Keratinocyte (primary cell): ENCODE results near the gene BCAR3. TPM values are rescaled to one million over a fixed set of nuclear protein-coding genes. Genes with fewer than 3 reads are reported as not detected.

Experiments
- DNase-seq: peaks from one replicate; pipeline ENCODE4 v3.0.0-alpha.2; 2011; ENCODE audit warnings: low read depth, missing footprints, low spot score
- FAIRE-seq: peaks from 2 replicates; lab custom pipeline; 2011; peaks lifted over from hg19 to GRCh38; lab: Jason Lieb, UNC
- H2AFZ ChIP-seq: 2 replicates; pipeline ENCODE4 v1.6.0; 2012; ENCODE audit warnings: low read length, control low read depth, inconsistent platforms; ENCODE audit not compliant: control insufficient read depth
- H3K27ac ChIP-seq: 2 replicates; pipeline ENCODE4 v1.5.1; 2011; ENCODE audit warnings: low read length; ENCODE audit not compliant: control insufficient read depth, insufficient read depth
- H3K27me3 ChIP-seq: 3 replicates; pipeline ENCODE4 v1.6.0; 2011; ENCODE audit warnings: low read length; ENCODE audit not compliant: control insufficient read depth, insufficient read depth; ENCODE audit errors: extremely low read depth
- H3K36me3 ChIP-seq, 2 experiments: 2 replicates in 1 of 2; 3 replicates in 1 of 2; pipeline ENCODE4 v1.5.1; 2011; ENCODE audit warnings: low read length in 2 of 2, mild to moderate bottlenecking in 1 of 2; ENCODE audit not compliant: control insufficient read depth in 2 of 2, insufficient read depth in 2 of 2; ENCODE audit errors: extremely low read depth in 1 of 2
- H3K4me1 ChIP-seq: 3 replicates; pipeline ENCODE4 v1.5.1; 2011; ENCODE audit warnings: low read length; ENCODE audit not compliant: control insufficient read depth, insufficient read depth; ENCODE audit errors: extremely low read depth
- H3K4me2 ChIP-seq: 3 replicates; pipeline ENCODE4 v1.6.0; 2011; ENCODE audit warnings: low read depth, low read length; ENCODE audit not compliant: control insufficient read depth, insufficient read depth; ENCODE audit errors: extremely low read depth
- H3K4me3 ChIP-seq, 3 experiments: fragments of 200-600 bp in 1 of 3; sonication (generic) in 1 of 3; 2 replicates in 2 of 3; 3 replicates in 1 of 3; pipeline ENCODE4 v1.5.1; 2011 to 2016; ENCODE audit warnings: low read length in 3 of 3, mild to moderate bottlenecking in 3 of 3, control low read depth in 2 of 3, inconsistent platforms in 1 of 3, low read depth in 1 of 3, mixed read lengths in 1 of 3, mixed run types in 1 of 3, moderate library complexity in 1 of 3; ENCODE audit not compliant: control insufficient read depth in 2 of 3, insufficient read depth in 2 of 3; ENCODE audit errors: extremely low read depth in 1 of 3
- H3K79me2 ChIP-seq: 2 replicates; pipeline ENCODE4 v1.6.0; 2012; ENCODE audit warnings: low read length; ENCODE audit not compliant: control insufficient read depth, insufficient read depth
- H3K9ac ChIP-seq: 3 replicates; pipeline ENCODE4 v1.6.0; 2011; ENCODE audit warnings: low read length; ENCODE audit not compliant: control insufficient read depth, insufficient read depth; ENCODE audit errors: extremely low read depth
- H3K9me1 ChIP-seq: 3 replicates; pipeline ENCODE4 v1.6.0; 2011; ENCODE audit warnings: low read length; ENCODE audit not compliant: control insufficient read depth, insufficient read depth; ENCODE audit errors: extremely low read depth
- H3K9me3 ChIP-seq: 2 replicates; pipeline ENCODE4 v1.5.1; 2012; ENCODE audit warnings: low read depth, low read length; ENCODE audit not compliant: control insufficient read depth
- H4K20me1 ChIP-seq: 3 replicates; pipeline ENCODE4 v1.6.0; 2011; ENCODE audit warnings: low read length; ENCODE audit not compliant: control insufficient read depth, insufficient read depth; ENCODE audit errors: extremely low read depth
- CTCF ChIP-seq, 3 experiments: IDR thresholded peaks in 1 of 3; conservative IDR thresholded peaks in 1 of 3; optimal IDR thresholded peaks in 1 of 3; 2 replicates in 2 of 3; 3 replicates in 1 of 3; pipeline versions ENCODE3 to v1.5.1; 2011; ENCODE audit warnings: low read length in 3 of 3, mild to moderate bottlenecking in 3 of 3, moderate library complexity in 2 of 3, control low read depth in 1 of 3, inconsistent platforms in 1 of 3; ENCODE audit not compliant: insufficient read depth in 2 of 3; ENCODE audit errors: extremely low read depth in 1 of 3
- EZH2 ChIP-seq: IDR thresholded peaks from one replicate; pipeline ENCODE4 v1.6.1; 2012; ENCODE audit warnings: inconsistent platforms, mild to moderate bottlenecking, low read length, moderate library complexity
- dilution Hi-C: fragments of 300-500 bp; cut with MboI; formaldehyde crosslinking; loops from one replicate; pipeline ENCODE4 v1.7.0; 2020; ENCODE audit warnings: low sequenced_read_pairs; ENCODE audit not compliant: extremely low pct_ligation_motif_present
- polyA plus RNA-seq, 5 experiments: library from polyadenylated mRNA; depleted of rRNA in 3 of 5; stranded (reverse) in 3 of 5; stranded (forward) in 1 of 5; unstranded in 1 of 5; fragments of >200 nt; gene quantifications; 1 replicate in 1 of 5; 2 replicates in 3 of 5; 3 replicates in 1 of 5; pipeline versions ENCODE4 v1.2.1 to v1.2.3, GENCODE V29; 2011 to 2012; ENCODE audit warnings: missing spikeins in 2 of 5, low read depth in 1 of 5, low replicate concordance in 1 of 5

Gene BCAR3
- polyA plus RNA-seq, 1 donor (not counting 4 experiments of a cell fraction or from before 2014, with no cell fraction given): 77.2 TPM

GRCh38 chr1:93723110-93723509 lies 41.5 kb upstream of the BCAR3 start:
- Histone ChIP-seq H3K4me3 (no peak overlapping the region), H3K4me2 (no peak overlapping the region), H3K27ac (no peak overlapping the region), H4K20me1 (no peaks in the 10 kb centered on the region), H3K36me3 (no peaks in the 10 kb centered on the region), H3K9me3 (no peaks in the 10 kb centered on the region), H3K9me1 (no peaks in the 10 kb centered on the region), H3K27me3 (no peaks in the 10 kb centered on the region), H3K9ac (no peak overlapping the region), H3K79me2 (no peaks in the 10 kb centered on the region), H3K4me1 (peaks cover 12% of the 10 kb centered on the region), H2AFZ (no peak overlapping the region)
- dilution Hi-C loops: no loop called here
- DNase-seq (no peak), FAIRE-seq (no peak)
- TF ChIP-seq EZH2 (no peak), CTCF (optimal IDR thresholded peaks at IDR 0.05 in 1 of 3, IDR thresholded peaks at IDR 0.05 in 1 of 3, conservative IDR thresholded peaks at IDR 0.05 in 1 of 3; ENCODE audit: extremely low read depth in 1 of 3, insufficient read depth in 2 of 3, low read length in 3 of 3) (no peak)

- H2AFZ ChIP-seq: no peak overlapping the region
- TF ChIP-seq CTCF (optimal IDR thresholded peaks at IDR 0.05 in 1 of 3, IDR thresholded peaks at IDR 0.05 in 1 of 3, conservative IDR thresholded peaks at IDR 0.05 in 1 of 3; ENCODE audit: extremely low read depth in 1 of 3, insufficient read depth in 2 of 3, low read length in 3 of 3) (no peak), EZH2 (no peak)
- no peaks in the 10 kb centered on the region for H3K79me2 ChIP-seq
- peaks cover 12% of the 10 kb centered on the region for H3K4me1 ChIP-seq
- H3K4me3 ChIP-seq: no peak overlapping the region
- DNase-seq (no peak), FAIRE-seq (no peak)
- H3K36me3 ChIP-seq: no peaks in the 10 kb centered on the region
- no peak overlapping the region for H3K27ac ChIP-seq
- no peaks in the 10 kb centered on the region for H3K9me1 ChIP-seq
- no peak overlapping the region for H3K9ac ChIP-seq
- no peaks in the 10 kb centered on the region for H4K20me1 ChIP-seq
- H3K4me2 ChIP-seq: no peak overlapping the region
- no peaks in the 10 kb centered on the region for H3K9me3 ChIP-seq
- dilution Hi-C loops: no loop called here
- no peaks in the 10 kb centered on the region for H3K27me3 ChIP-seq
Observed at GRCh38 chr1:93722081-93723031, 40.7 kb upstream of the BCAR3 start.
